SU-DHL-6 (cell line): ENCODE measurements around the gene PFDN5.

Experiments
- CTCF ChIP-seq: fragments of 200-600 bp; sonication (generic); IDR thresholded peaks from one replicate; pipeline ENCODE4 v1.5.1; 2017; ENCODE audit warnings: antibody characterized with exemption, mild to moderate bottlenecking, low read length, moderate library complexity; ENCODE audit not compliant: insufficient read depth, poor library complexity, severe bottlenecking
- EZH2phosphoT487 ChIP-seq: fragments of 200-600 bp; sonication (generic), shearing (Covaris generic); conservative IDR thresholded peaks from 2 replicates; pipeline ENCODE4 v1.6.1; 2018; ENCODE audit warnings: mild to moderate bottlenecking, antibody characterized with exemption, low read length, moderate library complexity, mixed read lengths

GRCh38 chr12:53258541-53259539, 36.5 kb upstream of the PFDN5 start:
- no peak for TF ChIP-seq CTCF
- no peak for TF ChIP-seq EZH2phosphoT487
